IMR-90 (cell line): ENCODE measurements around the gene CSPG5.

Experiments
- BHLHE40 ChIP-seq: fragments of 150-350 bp; IDR thresholded peaks from 2 replicates; pipeline ENCODE4 v1.6.1; 2016; ENCODE audit warnings: mild to moderate bottlenecking, low read depth, low read length
- CEBPB ChIP-seq: IDR thresholded peaks from 2 replicates; pipeline ENCODE4 v1.6.1; 2012; ENCODE audit warnings: low read depth, low read length, improper control_type of control experiment
- CTCF ChIP-seq: conservative IDR thresholded peaks from 2 replicates; pipeline ENCODE4 v1.5.1; 2012; ENCODE audit warnings: mild to moderate bottlenecking, low read depth, low read length, improper control_type of control experiment
- ELK1 ChIP-seq: fragments of 150-350 bp; IDR thresholded peaks from 2 replicates; pipeline ENCODE4 v1.6.1; 2016; ENCODE audit warnings: low read depth, mild to moderate bottlenecking, low read length, moderate library complexity, borderline replicate concordance
- MAFK ChIP-seq: IDR thresholded peaks from 2 replicates; pipeline ENCODE4 v1.6.1; 2012; ENCODE audit warnings: low read depth, low read length, improper control_type of control experiment
- NFE2L2 ChIP-seq: fragments of 150-350 bp; IDR thresholded peaks from 2 replicates; pipeline ENCODE4 v1.6.1; 2016; ENCODE audit warnings: low read depth, mild to moderate bottlenecking, low read length
- POLR2A ChIP-seq: IDR thresholded peaks from 2 replicates; pipeline ENCODE4 v1.6.1; 2012; ENCODE audit warnings: mild to moderate bottlenecking, low read depth, low read length
- RAD21 ChIP-seq: IDR thresholded peaks from 2 replicates; pipeline ENCODE4 v1.6.1; 2012; ENCODE audit warnings: low read length, improper control_type of control experiment
- RCOR1 ChIP-seq: IDR thresholded peaks from 2 replicates; pipeline ENCODE4 v1.6.1; 2012; ENCODE audit warnings: mild to moderate bottlenecking, low read length, improper control_type of control experiment; ENCODE audit not compliant: insufficient replicate concordance
- SMC3 ChIP-seq: fragments of 150-350 bp; IDR thresholded peaks from 2 replicates; pipeline ENCODE4 v1.6.1; 2016; ENCODE audit warnings: low read depth, mild to moderate bottlenecking, antibody characterized with exemption, low read length, moderate library complexity
- USF2 ChIP-seq: fragments of 150-350 bp; IDR thresholded peaks from 2 replicates; pipeline ENCODE4 v1.6.1; 2017; ENCODE audit warnings: mild to moderate bottlenecking, antibody characterized with exemption, low read length, low read depth

- TF ChIP-seq BHLHE40 (no peak), CTCF (no peak), RCOR1 (no peak), MAFK (no peak), POLR2A (no peak), USF2 (no peak), ELK1 (no peak), SMC3 (no peak), CEBPB (no peak), NFE2L2 (no peak), RAD21 (no peak)
Measured at GRCh38 chr3:47604145-47604544, 25.5 kb upstream of the CSPG5 start.
